Gastrocnemius medialis (tissue), 4 donors: ENCODE measurements around the gene TXNRD1.

Source experiments
- POLR2A ChIP-seq, 2 donors: fragments of 450-650 bp; IDR thresholded peaks; one replicate each; pipeline ENCODE4 v1.6.1; 2017; ENCODE audit warnings: antibody characterized with exemption in 2 of 2, mild to moderate bottlenecking in 2 of 2, moderate library complexity in 2 of 2
- TF ChIP-seq, protein P1 (sequence below), 5 experiments: fragments of 450-650 bp in 3 of 5; fragments of 200-600 bp in 2 of 5; sonication (generic) in 2 of 5; IDR thresholded peaks in 4 of 5; conservative IDR thresholded peaks in 1 of 5; 1 replicate in 4 of 5; 2 replicates in 1 of 5; pipeline ENCODE4 v1.5.1; 2016 to 2019; ENCODE audit warnings: antibody characterized with exemption in 5 of 5, mild to moderate bottlenecking in 3 of 5, moderate library complexity in 3 of 5

- TF ChIP-seq, protein P1, sequence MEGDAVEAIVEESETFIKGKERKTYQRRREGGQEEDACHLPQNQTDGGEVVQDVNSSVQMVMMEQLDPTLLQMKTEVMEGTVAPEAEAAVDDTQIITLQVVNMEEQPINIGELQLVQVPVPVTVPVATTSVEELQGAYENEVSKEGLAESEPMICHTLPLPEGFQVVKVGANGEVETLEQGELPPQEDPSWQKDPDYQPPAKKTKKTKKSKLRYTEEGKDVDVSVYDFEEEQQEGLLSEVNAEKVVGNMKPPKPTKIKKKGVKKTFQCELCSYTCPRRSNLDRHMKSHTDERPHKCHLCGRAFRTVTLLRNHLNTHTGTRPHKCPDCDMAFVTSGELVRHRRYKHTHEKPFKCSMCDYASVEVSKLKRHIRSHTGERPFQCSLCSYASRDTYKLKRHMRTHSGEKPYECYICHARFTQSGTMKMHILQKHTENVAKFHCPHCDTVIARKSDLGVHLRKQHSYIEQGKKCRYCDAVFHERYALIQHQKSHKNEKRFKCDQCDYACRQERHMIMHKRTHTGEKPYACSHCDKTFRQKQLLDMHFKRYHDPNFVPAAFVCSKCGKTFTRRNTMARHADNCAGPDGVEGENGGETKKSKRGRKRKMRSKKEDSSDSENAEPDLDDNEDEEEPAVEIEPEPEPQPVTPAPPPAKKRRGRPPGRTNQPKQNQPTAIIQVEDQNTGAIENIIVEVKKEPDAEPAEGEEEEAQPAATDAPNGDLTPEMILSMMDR (IDR thresholded peaks at IDR 0.05 in 4 of 5, conservative IDR thresholded peaks at IDR 0.05 in 1 of 5), result no peak
- TF ChIP-seq POLR2A (IDR thresholded peaks at IDR 0.05), result no peak
These were observed 95.4 kb downstream of the TXNRD1 start for GRCh38 chr12:104310751-104311633.
